ENCODE results near the gene SOX18. TPM values are rescaled to one million over a fixed set of nuclear protein-coding genes. Genes with fewer than 3 reads are reported as not detected.

The SOX18 gene
- total RNA-seq, 2 experiments from 2014 or later: not detected

DNA sequence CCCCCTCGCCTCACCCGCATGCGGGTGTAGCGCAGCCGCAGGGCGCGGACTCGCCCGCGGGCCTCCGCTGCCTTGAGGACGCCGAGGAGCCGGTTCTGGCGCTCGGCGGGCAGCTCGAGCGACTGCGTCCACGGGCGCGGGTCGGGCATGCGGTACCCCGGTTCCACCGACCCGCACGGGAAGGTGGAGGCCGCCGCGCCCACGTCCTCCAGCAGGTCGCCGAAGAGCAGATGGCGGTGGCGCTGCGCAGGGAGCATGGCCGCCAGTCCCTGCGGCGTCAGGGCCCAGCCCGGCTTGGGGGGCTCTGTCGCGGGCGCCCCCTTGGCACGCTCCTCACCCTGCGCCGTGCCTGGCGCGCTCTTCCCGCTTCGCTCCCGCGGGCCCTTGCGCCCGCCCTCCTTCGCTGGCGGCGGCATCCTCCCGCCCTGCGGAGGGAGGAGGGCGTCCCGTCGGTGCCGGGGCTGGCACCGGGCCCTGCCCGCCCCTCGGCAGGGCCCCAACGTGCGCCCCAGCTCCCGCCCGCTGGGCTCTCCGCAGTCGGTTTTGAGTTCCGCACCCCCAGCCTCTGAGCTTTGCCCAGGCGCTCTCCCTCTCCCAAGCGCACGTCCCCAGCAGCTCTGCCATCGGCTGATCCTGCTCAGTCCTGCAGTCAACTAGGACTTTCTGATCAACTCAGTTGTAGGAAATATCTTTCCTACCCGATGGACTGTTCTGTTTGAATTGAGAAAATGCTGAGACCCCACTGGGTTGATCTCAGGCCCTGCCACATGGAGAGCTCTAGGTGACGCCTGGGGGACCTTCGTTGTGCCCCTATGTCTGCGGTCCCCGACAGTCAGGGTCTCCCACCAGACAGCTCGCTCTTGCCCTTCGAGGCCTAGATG, 34.6 kb upstream of the SOX18 start, which contains the start of gene LKAAEAR1:
LKAAEAR1 (minus strand) TSS at position 595 of the 881 bp plus-strand sequence; CDS start at position 416, 179 bp downstream.
- peaks cover 2% of the 10 kb centered on the region for H3K9me3 Mint-ChIP-seq
- peaks cover 28% of the 10 kb centered on the region for H3K27me3 Mint-ChIP-seq
- H3K36me3 Mint-ChIP-seq: no peaks in the 10 kb centered on the region
- no peak within 1 kb of the TSS for H3K27ac Mint-ChIP-seq
- H3K4me3 Mint-ChIP-seq: peak within 1 kb of the TSS; percentile 75
- no peak for DNase-seq
- H3K4me1 Mint-ChIP-seq: peaks cover 23% of the 10 kb centered on the region

DNA sequence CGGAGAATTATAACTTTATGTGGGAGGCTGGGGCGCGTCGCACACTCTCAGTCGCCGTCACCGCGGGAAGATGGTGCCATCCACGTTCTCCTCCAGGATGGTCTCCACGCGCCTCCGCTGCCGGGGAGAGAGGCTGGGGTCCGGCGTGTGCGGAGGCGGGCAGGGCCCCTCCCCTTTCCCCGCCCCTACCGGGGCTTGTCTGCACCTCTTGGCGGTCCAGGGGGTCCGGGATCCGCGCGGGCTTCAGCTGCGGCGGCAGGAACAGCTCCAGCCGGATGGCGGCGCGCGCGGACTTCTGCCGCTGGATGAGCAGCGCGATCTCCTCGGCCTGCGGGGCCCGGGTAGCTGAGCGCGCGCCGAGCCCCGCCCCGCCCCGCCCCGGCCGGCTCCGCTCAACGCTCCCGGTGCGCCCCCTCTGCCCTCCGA, 34.0 kb upstream of the SOX18 start:
- peak; percentile 82 for DNase-seq
- Mint-ChIP-seq H3K4me3 (peak overlapping the region; percentile 60), H3K27ac (no peak overlapping the region), H3K9me3 (peaks cover 2% of the 10 kb centered on the region), H3K4me1 (peaks cover 28% of the 10 kb centered on the region), H3K27me3 (peaks cover 28% of the 10 kb centered on the region), H3K36me3 (no peaks in the 10 kb centered on the region)

DNA sequence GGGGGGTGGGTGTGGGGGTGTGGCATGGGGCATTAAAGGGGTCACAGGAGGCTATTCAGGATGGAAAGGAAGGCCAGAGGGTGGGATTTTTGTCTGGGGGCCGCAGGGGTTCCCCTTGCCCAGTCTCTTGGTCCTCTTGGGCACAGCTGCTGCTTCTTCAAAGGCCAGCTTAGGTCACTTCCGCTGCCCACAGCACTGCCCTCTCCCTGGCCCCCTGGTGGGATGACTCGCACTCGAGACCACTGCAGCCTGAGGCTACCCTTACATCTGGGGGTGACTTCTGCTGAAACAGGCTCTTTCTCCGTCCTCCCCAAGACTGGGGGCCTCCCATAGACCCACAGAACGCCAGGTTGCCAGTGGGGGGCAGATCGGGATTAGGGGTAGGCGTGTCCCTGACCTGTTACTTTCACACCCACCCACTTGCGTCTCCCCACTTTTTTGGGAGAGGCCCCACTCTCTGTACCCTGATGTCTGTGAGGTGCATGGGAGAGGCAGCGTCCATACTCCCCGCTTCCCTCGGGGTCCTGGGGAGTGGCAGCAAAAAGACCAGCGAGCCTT, 33.5 kb upstream of the SOX18 start:
- H3K27ac Mint-ChIP-seq: no peak overlapping the region
- peak overlapping the region; percentile 60 for H3K4me3 Mint-ChIP-seq
- peaks cover 28% of the 10 kb centered on the region for H3K4me1 Mint-ChIP-seq
- H3K36me3 Mint-ChIP-seq: no peaks in the 10 kb centered on the region
- no peak for DNase-seq
- peaks cover 28% of the 10 kb centered on the region for H3K27me3 Mint-ChIP-seq
- H3K9me3 Mint-ChIP-seq: no peaks in the 10 kb centered on the region

DNA sequence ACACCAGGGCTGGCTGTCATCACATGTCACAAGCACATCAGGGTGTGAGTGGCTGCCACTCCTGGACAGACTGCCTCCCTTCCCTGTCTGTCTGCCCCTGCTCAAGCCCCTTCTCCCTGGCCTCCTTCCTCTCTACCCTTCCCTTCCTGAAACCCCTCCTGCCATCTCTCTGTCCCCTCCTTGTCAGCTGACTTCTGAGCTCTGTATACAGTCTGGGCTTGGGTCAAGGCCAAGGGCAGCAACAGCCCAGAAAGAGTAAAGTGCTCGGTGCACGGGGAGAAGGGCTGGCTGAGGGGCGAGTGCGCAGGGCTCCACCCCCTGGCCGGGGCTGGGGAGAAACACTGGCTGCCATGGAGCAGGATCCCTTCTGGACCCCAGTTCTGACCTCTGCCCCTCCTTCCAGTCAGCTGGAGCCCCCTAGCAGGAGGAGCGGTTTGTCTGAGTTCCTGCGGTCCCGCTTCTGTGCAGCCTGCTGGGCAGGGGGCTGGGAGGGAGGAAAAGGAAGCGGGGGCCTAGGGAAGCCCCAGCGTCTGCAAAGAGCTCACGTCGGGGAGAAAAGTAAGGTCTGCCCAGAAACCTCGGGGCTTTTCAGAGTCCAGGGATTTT, 32.8 kb upstream of the SOX18 start:
- Mint-ChIP-seq H3K27ac (no peak overlapping the region), H3K36me3 (no peaks in the 10 kb centered on the region), H3K27me3 (peaks cover 28% of the 10 kb centered on the region), H3K4me3 (peak overlapping the region; percentile 32), H3K4me1 (peaks cover 29% of the 10 kb centered on the region), H3K9me3 (no peaks in the 10 kb centered on the region)
- DNase-seq: no peak

DNA sequence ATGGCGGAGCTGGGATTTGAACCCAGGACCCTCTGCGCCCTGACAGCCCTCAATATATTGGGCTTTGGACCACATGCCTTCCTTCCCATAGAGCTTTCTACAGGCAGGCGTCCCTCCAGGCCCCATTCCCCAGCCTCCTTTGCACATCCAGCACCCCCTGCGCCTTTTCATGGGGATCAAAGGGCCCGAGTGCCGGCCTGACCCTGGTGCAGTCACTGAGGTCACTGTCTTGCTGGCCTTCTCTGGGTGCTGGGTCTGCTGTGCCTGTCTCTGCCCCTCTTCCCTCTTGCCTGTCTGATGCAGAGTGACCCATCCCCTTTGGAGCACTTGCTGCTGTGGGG, 32.2 kb upstream of the SOX18 start:
- DNase-seq: no peak
- Mint-ChIP-seq H3K27me3 (peaks cover 28% of the 10 kb centered on the region), H3K4me3 (no peak overlapping the region), H3K4me1 (peaks cover 30% of the 10 kb centered on the region), H3K36me3 (no peaks in the 10 kb centered on the region), H3K27ac (no peak overlapping the region), H3K9me3 (no peaks in the 10 kb centered on the region)

DNA sequence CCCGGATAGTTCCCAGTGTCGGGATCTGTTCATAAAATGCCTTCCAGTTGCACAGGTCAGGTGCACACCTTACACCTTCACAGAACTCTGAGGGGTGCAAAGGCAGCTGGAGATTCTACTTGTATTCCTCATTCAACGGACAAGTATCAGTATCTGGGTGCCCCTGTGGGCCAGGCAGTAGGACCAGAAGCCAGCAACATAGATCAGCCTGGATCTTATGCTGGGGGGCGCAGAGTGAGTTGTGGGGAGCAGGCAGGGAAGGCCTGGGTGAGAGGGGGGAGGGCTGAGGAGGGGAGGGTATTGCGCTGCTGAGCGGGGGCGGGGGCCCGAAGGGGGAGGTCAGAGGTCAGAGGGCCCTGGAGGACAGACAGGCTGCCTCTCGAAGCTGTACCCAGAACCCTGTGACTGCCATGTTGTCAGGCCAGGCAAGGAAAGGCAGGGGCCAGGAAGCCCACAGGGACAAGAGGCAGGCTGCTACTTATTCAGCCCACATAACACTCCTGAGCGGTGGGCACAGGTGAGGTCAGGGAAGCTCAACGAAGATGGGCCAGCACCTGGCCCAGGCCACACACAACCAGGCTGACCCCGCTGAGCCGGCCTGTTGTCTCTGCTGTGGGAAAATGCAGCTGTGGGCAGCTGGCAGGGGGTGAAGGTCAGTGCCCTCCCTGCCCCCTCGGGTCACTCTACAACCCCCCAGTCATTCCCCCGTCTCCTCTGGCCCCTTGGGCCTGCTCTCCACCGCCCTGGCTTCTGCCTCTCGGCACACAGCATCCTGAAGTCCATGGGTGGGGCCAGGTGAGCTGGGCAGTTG, 31.6 kb upstream of the SOX18 start:
- Mint-ChIP-seq H3K9me3 (no peaks in the 10 kb centered on the region), H3K4me3 (peak overlapping the region; percentile 62), H3K36me3 (no peaks in the 10 kb centered on the region), H3K27me3 (peaks cover 28% of the 10 kb centered on the region), H3K27ac (peak overlapping the region; percentile 21), H3K4me1 (peaks cover 30% of the 10 kb centered on the region)
- no peak for DNase-seq

DNA sequence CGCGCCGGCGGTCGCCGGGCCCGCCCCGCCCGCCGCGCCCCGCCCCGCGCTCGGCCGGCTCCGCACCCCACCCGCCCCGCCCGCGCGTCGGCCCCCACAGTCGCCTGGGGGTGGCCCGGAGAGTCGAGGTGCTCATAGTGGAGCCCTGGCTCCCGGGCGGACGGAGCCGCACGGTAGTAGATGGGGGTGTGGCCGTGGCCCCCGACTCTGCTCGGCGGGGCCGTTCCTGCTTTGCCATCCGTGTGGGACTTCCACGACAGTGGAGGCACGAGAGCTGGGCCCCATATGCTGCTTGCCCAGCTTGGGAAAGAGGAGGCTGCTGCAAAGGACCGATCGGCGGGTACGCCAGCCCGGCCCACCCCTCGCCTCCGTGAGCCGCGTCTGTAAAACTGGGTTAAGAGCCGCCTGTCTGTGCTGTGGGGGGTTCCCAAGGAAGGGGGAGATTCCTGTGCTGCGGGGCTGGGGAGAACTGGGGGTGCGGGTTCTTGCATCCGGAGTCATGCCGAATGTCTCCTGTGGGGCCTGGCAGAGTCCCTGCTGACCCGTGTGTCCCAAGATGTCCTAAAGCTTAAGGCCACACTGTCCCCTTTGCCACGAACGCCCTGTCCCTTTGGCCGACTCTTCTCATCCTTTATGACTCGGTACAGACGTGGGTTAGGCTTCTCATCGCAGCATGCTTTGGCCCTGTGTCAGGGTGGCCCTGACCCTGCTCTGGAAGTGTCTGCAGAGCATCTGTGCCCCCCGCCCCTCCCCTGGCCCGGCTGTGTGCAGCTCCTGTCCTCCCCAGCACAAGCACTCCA, 30.8 kb upstream of the SOX18 start, which contains the start of gene OPRL1:
OPRL1 (plus strand) TSS at position 70 of the 800 bp plus-strand sequence. CDS start 12,639 bp downstream, outside the sequence.
- Mint-ChIP-seq H3K27ac (peak within 1 kb of the TSS; percentile 86), H3K4me3 (peak within 1 kb of the TSS; percentile 92), H3K27me3 (peaks cover 25% of the 10 kb centered on the region), H3K4me1 (peaks cover 30% of the 10 kb centered on the region), H3K9me3 (no peaks in the 10 kb centered on the region), H3K36me3 (peaks cover 5% of the 10 kb centered on the region)
- no peak for DNase-seq

DNA sequence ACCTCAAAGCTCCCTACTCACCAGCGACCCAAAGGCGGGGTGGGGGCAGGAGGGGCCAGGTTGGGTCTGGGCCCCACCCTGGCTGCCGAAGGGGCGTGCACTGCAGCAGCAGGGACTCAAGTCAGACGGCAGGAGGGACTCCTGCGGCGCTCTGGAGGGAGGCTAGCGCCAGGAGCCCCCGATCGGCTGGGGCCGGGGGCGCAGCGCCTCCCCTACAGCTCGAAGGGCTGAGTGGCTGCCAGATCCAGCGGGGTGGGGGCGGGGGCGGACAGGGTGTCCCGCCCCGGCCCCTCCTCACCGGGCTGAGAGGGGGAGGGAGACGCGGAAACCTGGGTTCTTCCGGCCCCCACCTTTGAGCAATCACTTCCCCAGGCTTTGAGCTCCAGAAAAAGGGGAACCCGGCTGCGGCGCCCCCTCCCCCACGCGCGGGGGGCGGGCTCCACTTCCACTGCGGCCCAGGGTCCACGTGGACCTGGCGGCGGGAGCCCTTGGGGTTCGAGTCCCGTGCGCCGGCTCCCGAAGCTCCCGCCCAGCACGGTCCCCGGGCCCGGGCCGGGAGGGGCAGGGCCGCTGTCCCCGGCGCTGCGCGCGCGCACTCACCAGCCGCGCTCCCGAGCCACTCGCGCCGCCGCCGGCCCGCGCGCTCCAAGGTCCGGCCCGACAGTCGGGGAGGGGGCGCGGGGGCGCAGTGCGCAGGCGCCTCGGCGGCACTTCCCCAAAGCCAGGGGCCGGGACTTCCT, 30.0 kb upstream of the SOX18 start, which contains the start of gene RGS19:
RGS19 (minus strand) TSS at position 246 of the 740 bp plus-strand sequence. CDS start 2,632 bp downstream, outside the sequence.
- H3K4me1 Mint-ChIP-seq: peaks cover 29% of the 10 kb centered on the region
- peaks cover 19% of the 10 kb centered on the region for H3K27me3 Mint-ChIP-seq
- peak within 1 kb of the TSS; percentile 86 for H3K27ac Mint-ChIP-seq
- H3K4me3 Mint-ChIP-seq: peak within 1 kb of the TSS; percentile 92
- DNase-seq: peak; percentile 72
- no peaks in the 10 kb centered on the region for H3K9me3 Mint-ChIP-seq
- H3K36me3 Mint-ChIP-seq: peaks cover 5% of the 10 kb centered on the region

DNA sequence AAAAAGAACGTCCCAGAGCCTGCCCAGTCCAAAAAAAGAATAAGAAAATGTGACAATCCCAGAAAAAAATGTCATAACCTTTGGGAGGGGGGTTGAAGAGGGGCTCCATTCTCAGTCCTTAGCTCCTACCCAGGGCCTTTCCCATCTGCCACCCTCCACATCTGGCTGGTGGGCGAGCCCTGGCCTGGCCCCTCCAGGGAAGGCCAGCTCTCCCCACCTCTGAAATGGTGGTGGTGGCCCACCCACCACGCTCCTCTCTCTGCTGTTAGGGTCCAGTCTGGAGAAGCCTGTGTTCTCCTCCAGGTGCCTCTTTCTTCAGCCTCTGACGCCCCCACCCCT, 29.5 kb upstream of the SOX18 start:
- Mint-ChIP-seq H3K36me3 (peaks cover 5% of the 10 kb centered on the region), H3K27me3 (peaks cover 16% of the 10 kb centered on the region), H3K27ac (peak overlapping the region; percentile 86), H3K4me1 (peaks cover 26% of the 10 kb centered on the region), H3K9me3 (no peaks in the 10 kb centered on the region), H3K4me3 (peak overlapping the region; percentile 92)
- no peak for DNase-seq

DNA sequence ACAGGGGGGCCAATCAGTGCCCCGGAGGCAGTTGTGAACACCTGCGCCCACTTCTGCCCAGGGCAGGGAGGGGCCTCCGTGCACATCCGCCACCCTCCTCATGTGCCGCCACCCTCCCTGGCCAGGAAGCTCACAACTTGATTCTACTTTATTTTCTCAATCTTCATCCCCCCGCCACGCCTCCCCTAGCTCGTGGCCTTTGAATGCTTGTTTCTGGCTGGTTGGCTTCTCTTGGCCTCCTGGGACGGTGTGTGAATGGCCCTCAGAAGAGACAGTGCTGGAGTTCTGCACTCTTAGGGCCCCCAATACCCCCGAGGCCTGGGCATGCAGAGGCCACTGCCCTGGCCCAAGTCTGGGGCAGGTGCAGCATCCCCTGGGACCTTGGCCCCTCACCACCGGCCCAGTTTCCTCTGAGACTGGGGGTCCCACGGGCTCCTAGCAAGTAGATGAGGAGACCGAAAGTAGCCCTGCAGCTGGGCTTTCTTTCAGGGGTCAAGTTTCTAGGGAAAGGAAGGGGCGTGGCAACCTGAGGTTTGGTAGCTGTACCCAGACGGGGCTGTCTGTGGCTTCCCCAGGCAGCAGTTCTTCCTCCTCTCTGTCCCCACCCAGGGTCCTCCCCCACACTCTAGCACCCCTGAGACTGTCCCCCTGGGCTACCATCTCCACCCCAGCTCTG, 28.6 kb upstream of the SOX18 start:
- no peaks in the 10 kb centered on the region for H3K9me3 Mint-ChIP-seq
- peaks cover 16% of the 10 kb centered on the region for H3K27me3 Mint-ChIP-seq
- H3K27ac Mint-ChIP-seq: peak overlapping the region; percentile 83
- H3K4me1 Mint-ChIP-seq: peaks cover 24% of the 10 kb centered on the region
- peak overlapping the region; percentile 92 for H3K4me3 Mint-ChIP-seq
- H3K36me3 Mint-ChIP-seq: peaks cover 5% of the 10 kb centered on the region
- DNase-seq: peak; percentile 66

DNA sequence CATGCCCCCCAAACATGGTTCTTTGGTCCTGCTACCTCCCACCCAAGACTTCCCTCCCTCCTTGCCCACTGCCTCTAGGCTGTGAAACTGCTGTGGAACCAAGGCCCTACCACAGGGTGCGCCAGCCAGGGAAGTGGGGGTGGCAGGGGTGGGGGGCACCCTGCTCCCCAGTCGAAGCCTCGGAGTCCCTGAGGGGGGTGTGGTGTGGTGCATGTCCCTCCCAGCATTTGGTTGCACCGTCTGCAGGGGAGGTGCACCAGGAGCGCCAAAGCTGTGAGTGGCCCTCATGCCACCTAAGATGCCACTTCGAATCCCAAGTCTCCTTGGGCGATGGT, 28.1 kb upstream of the SOX18 start:
- Mint-ChIP-seq H3K27me3 (peaks cover 12% of the 10 kb centered on the region), H3K27ac (peak overlapping the region; percentile 83), H3K4me3 (peak overlapping the region; percentile 92), H3K9me3 (no peaks in the 10 kb centered on the region), H3K4me1 (peaks cover 21% of the 10 kb centered on the region), H3K36me3 (peaks cover 5% of the 10 kb centered on the region)
- DNase-seq: no peak

DNA sequence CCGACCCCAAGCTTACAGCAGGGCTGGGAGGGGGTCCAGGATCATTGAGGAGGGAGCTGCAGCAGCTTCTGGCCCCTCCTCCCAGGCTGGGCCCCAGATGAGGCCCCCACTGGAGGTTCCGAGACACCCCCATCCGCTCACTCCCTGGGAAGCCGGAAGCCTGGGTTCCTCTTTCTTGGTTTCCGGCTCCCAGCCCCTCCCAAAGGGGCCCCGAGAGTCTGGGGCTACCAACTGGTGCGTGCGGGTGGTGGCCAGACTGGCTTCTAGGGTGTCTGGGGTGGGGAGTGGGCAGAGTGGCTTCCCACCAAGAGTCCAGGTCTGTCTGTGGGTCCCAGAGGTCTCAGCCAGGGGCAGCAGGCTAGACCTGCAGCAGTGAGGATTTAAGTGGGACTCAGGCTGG, 27.7 kb upstream of the SOX18 start:
- H3K36me3 Mint-ChIP-seq: peaks cover 5% of the 10 kb centered on the region
- peak; percentile 62 for DNase-seq
- H3K27me3 Mint-ChIP-seq: peaks cover 8% of the 10 kb centered on the region
- peaks cover 18% of the 10 kb centered on the region for H3K4me1 Mint-ChIP-seq
- H3K4me3 Mint-ChIP-seq: peak overlapping the region; percentile 92
- peak overlapping the region; percentile 83 for H3K27ac Mint-ChIP-seq
- H3K9me3 Mint-ChIP-seq: no peaks in the 10 kb centered on the region

Data from activated naive CD8-positive, alpha-beta T cell treated with anti-CD3 and anti-CD28 coated beads for 36 hours (primary cell).